OCI-LY1 (cell line): ENCODE measurements around the gene NOL3.

Experiments
- CTCF ChIP-seq: fragments of 200-600 bp; sonication (generic), shearing (Covaris generic); IDR thresholded peaks from 2 replicates; pipeline ENCODE4 v1.5.1; 2017; ENCODE audit warnings: mild to moderate bottlenecking, antibody characterized with exemption, low read length, moderate library complexity, mixed read lengths
- EZH2 ChIP-seq: fragments of 200-600 bp; sonication (generic), shearing (Covaris generic); IDR thresholded peaks from 2 replicates; pipeline ENCODE4 v1.8.0; 2017; ENCODE audit warnings: borderline replicate concordance, mixed run types, mild to moderate bottlenecking, antibody characterized with exemption, low read length, moderate library complexity, mixed read lengths

GRCh38 chr16:67142342-67142741 is 28.0 kb upstream of the NOL3 start:
- TF ChIP-seq CTCF (no peak), EZH2 (no peak)
